GM12878 (cell line): ENCODE measurements around the gene THADA. TPM values are rescaled to one million over a fixed set of nuclear protein-coding genes. Genes with fewer than 3 reads are reported as not detected.

Experiments used
- ATAC-seq: fragments of 200-7000 bp; cut with Tn5 transposase; 3 replicates; pipeline ENCODE4 v1.9.1; 2020; ENCODE audit warnings: mild to moderate bottlenecking, moderate library complexity
- BruUV-seq: library from RNA; stranded (reverse); fragments of 400-500 nt; replicated peaks from 2 replicates; lab custom pipeline; 2021; lab: Mats Ljungman, UMichigan
- CTCF ChIA-PET: fragments of 300-600 bp; sonication (Branson Sonifier 250); formaldehyde crosslinking; extraction: SDS; loops from one replicate; lab custom pipeline; 2021; ENCODE audit warnings: inconsistent platforms; lab: Yijun Ruan, JAX
- POLR2A ChIA-PET: fragments of 350-600 bp; formaldehyde crosslinking; extraction: SDS; loops from one replicate; lab custom pipeline; 2021; ENCODE audit warnings: inconsistent platforms; lab: Charles Lee
- RAD21 ChIA-PET: fragments of 300-600 bp; sonication (Branson Sonifier 250); formaldehyde crosslinking; loops from one replicate; lab custom pipeline; 2023; ENCODE audit warnings: antibody characterized with exemption; ENCODE audit not compliant: unreplicated experiment; lab: Charles Lee
- SMC1A ChIA-PET: fragments of 300-600 bp; sonication (Branson Sonifier 250); formaldehyde crosslinking; loops from one replicate; lab custom pipeline; 2023; ENCODE audit not compliant: unreplicated experiment, uncharacterized antibody; lab: Charles Lee
- DNase-seq: peaks from one replicate; pipeline ENCODE4 v3.0.0-alpha.2; 2011; ENCODE audit warnings: low read depth, low spot score
- FAIRE-seq: peaks from 3 replicates; lab custom pipeline; 2011; peaks lifted over from hg19 to GRCh38; lab: Jason Lieb, UNC
- H2AFZ ChIP-seq: 2 replicates; pipeline ENCODE4 v1.6.0; 2011; ENCODE audit warnings: low read depth, low read length, control low read depth; ENCODE audit not compliant: control insufficient read depth
- H3K27ac ChIP-seq: 2 replicates; pipeline ENCODE4 v1.5.1; 2011; ENCODE audit warnings: control low read depth; ENCODE audit not compliant: control insufficient read depth, insufficient read depth
- H3K27me3 ChIP-seq, 2 experiments: replicated peaks in 1 of 2; 2 replicates each; pipeline versions ENCODE4 v1.6.0 to v1.6.1; 2011; ENCODE audit warnings: low read length in 1 of 2; ENCODE audit not compliant: control insufficient read depth in 2 of 2, insufficient read depth in 2 of 2
- H3K36me3 ChIP-seq, 2 experiments: 2 replicates each; pipeline ENCODE4 v1.5.1; 2011; ENCODE audit warnings: low read length in 1 of 2; ENCODE audit not compliant: control insufficient read depth in 2 of 2, insufficient read depth in 2 of 2
- H3K4me1 ChIP-seq: 2 replicates; pipeline ENCODE4 v1.6.1; 2011; ENCODE audit warnings: mild to moderate bottlenecking, low read length, moderate library complexity, mixed read lengths; ENCODE audit not compliant: control insufficient read depth, insufficient read depth
- H3K4me2 ChIP-seq: 2 replicates; pipeline ENCODE4 v1.6.0; 2011; ENCODE audit warnings: control low read depth; ENCODE audit not compliant: control insufficient read depth, insufficient read depth
- H3K4me3 ChIP-seq: fragments of 200-600 bp; sonication (generic); 2 replicates; pipeline ENCODE4 v1.5.1; 2016
- H3K79me2 ChIP-seq: 2 replicates; pipeline ENCODE4 v1.6.0; 2011; ENCODE audit warnings: low read length; ENCODE audit not compliant: control insufficient read depth, insufficient read depth
- H3K9ac ChIP-seq: 2 replicates; pipeline ENCODE4 v1.8.0; 2011; ENCODE audit warnings: low read length, control low read depth, mixed read lengths; ENCODE audit not compliant: control insufficient read depth, insufficient read depth
- H3K9me3 ChIP-seq: replicated peaks from 3 replicates; pipeline ENCODE4 v1.5.1; 2011; ENCODE audit warnings: mild to moderate bottlenecking, low read length; ENCODE audit not compliant: control insufficient read depth, insufficient read depth
- H4K20me1 ChIP-seq: 2 replicates; pipeline ENCODE4 v1.6.0; 2011; ENCODE audit not compliant: control insufficient read depth, insufficient read depth
- BCL11A ChIP-seq: IDR thresholded peaks from 2 replicates; pipeline ENCODE4 v1.6.1; 2011; ENCODE audit warnings: low read depth, low read length
- FOXK2 ChIP-seq: fragments of 450-650 bp; IDR thresholded peaks from 2 replicates; pipeline ENCODE4 v1.6.1; 2017; ENCODE audit warnings: mild to moderate bottlenecking, moderate library complexity
- GATAD2B ChIP-seq: fragments of 450-650 bp; conservative IDR thresholded peaks from 2 replicates; pipeline ENCODE4 v1.6.1; 2017; ENCODE audit warnings: low read depth, mild to moderate bottlenecking, moderate library complexity
- JUND ChIP-seq: IDR thresholded peaks from 2 replicates; pipeline ENCODE4 v1.6.1; 2012; ENCODE audit warnings: low read depth, mild to moderate bottlenecking, low read length, improper control_type of control experiment, moderate library complexity
- NFYA ChIP-seq: IDR thresholded peaks from 2 replicates; pipeline ENCODE4 v1.6.1; 2011; ENCODE audit warnings: low read depth, mild to moderate bottlenecking, low read length, improper control_type of control experiment, borderline replicate concordance
- PAX5 ChIP-seq: IDR thresholded peaks from 2 replicates; pipeline ENCODE4 v1.6.1; 2011; ENCODE audit warnings: low read depth, low read length, borderline replicate concordance
- POLR2AphosphoS5 ChIP-seq: IDR thresholded peaks from 2 replicates; pipeline ENCODE4 v1.6.1; 2011; ENCODE audit warnings: mild to moderate bottlenecking, low read length, inconsistent platforms
- ZNF207 ChIP-seq: fragments of 450-650 bp; IDR thresholded peaks from 2 replicates; pipeline ENCODE4 v1.6.1; 2014; ENCODE audit warnings: antibody characterized with exemption, mild to moderate bottlenecking, borderline replicate concordance
- WGBS: methylation state at CpG from one replicate; pipeline ENCODE4 v1.1.6; 2016; ENCODE audit warnings: low lambda C conversion rate; ENCODE audit not compliant: insufficient replicate concordance, insufficient coverage; ENCODE audit errors: missing lambda C conversion rate; 5-methylcytosine and 5-hydroxymethylcytosine counted together
- in situ Hi-C: fragments of 300-500 bp; cut with MboI; formaldehyde crosslinking; loops from 9 replicates; pipeline ENCODE4 v1.14.3; 2018; ENCODE audit warnings: mixed read lengths
- intact Hi-C: fragments of 100-400 bp; cut with micrococcal nuclease; formaldehyde crosslinking; loops from one replicate; pipeline ENCODE4 v1.14.2; 2022; ENCODE audit not compliant: unreplicated experiment
- polyA plus RNA-seq, 11 experiments: library from polyadenylated mRNA; depleted of rRNA in 4 of 11; unstranded in 6 of 11; stranded (reverse) in 5 of 11; fragments of >200 nt; fragmentation: Nextera tagmentation in 4 of 11; fragmentation: Illumina TruSeq in 1 of 11; extraction: Ambion mirVana in 4 of 11; extraction: Trizol in 1 of 11; gene quantifications; 1 replicate in 1 of 11; 2 replicates in 10 of 11; pipeline versions ENCODE4 v1.2.1 to v1.2.3, GENCODE V29; 2011 to 2016; ENCODE audit warnings: inconsistent platforms in 2 of 11, missing spikeins in 2 of 11, low read depth in 1 of 11
- total RNA-seq, 4 experiments: library from RNA; depleted of rRNA in 3 of 4; stranded (reverse); fragments of >200 nt in 3 of 4; fragmentation: Illumina TruSeq in 1 of 4; extraction: Trizol in 1 of 4; gene quantifications; 2 replicates each; pipeline versions ENCODE4 v1.2.1 to v1.2.3, GENCODE V29; 2013 to 2021
- TF ChIP-seq, protein P1 (sequence below): fragments of 450-650 bp; IDR thresholded peaks from 2 replicates; pipeline ENCODE4 v1.6.1; 2017; ENCODE audit warnings: mild to moderate bottlenecking, moderate library complexity
- TF ChIP-seq, protein P2 (sequence below): IDR thresholded peaks from 2 replicates; pipeline ENCODE4 v1.6.1; 2011; ENCODE audit warnings: borderline replicate concordance, low read depth, mild to moderate bottlenecking, moderate library complexity, mixed read lengths, low read length; ENCODE audit not compliant: insufficient read depth; ENCODE audit errors: extremely low read length

The THADA gene
- total and polyA plus RNA-seq, 10 of the 15 experiments (the other 5 are each of a cell fraction or from before 2014, with no cell fraction given), result 14.6 to 33.2 (median 23.2) TPM

DNA sequence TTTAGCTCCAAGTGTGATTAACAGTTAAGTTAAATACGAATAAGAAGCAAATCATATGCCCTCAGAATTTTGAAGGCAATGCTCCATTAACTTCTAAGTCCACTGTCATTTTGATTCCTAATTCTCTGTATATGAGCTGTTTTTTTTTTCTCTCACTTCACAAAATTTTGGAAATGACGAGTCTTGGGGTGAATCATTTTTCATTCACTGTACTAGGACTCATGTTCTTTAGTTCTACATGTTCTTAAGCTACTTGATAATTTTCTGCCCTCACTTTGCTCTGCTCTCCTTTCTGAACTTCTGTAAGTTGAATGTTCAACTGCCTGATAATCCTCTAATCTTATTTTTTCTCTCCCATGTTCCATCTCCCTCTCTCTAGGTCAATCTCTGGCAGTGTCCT is 141.0 kb downstream of the THADA start:
- no peak overlapping the region for H3K4me2 ChIP-seq
- no peak overlapping the region for H3K9ac ChIP-seq

DNA sequence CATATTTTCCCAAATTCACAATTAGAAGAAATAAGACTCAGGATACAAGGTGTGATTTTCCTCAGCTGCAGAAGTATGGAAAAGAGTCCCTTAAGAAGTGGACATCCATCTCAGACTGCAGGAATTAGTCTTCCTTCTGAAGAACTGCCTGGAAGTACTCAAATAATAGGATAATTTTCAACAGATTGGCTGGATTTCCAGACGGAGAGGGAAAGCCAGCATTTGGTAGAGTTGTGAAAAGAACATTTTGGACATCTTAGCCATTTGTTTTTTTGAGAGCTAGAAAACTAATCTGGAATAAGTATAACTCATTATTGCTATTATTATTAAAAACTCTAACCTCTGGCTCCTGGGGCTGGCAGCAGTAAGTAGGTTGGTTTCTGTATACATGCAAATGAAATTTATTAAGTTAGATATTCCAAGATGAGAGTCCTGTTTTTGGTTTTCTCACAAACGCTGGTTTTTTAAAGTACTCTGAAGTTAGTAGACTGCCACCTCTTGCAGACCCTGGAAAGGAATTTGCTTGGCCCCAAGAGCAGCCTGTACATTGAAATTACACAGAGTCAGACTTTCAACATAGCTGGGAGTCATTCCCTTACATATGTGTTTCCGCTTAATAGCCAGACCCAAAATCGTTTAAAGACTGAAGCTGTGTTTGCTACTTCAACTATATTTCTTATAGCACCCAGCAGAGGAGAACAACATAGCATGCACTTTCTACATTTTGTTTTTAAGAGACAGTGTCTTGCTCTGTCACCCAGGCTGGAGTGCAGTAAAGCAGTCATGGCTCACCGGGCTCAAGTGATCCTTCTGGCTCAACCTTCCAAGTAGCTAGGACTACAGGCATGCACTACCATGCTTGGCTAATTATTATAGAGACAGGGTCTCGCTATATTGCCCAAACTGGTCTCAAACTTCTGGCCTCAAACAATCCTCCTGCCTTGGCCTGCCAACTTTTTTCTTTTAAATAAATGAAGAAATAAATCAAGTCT is 142.4 kb downstream of the THADA start:
- no peak for FAIRE-seq
- H2AFZ ChIP-seq, result no peak overlapping the region
- SMC1A ChIA-PET, result interaction anchor here (1.0 to 5.3 kb wide), 10 partner anchors 10 to 456 kb away, joined by 3 to 40 read pairs (median 4); no protein-coding TSS in a partner anchor
- TF ChIP-seq, protein P1, sequence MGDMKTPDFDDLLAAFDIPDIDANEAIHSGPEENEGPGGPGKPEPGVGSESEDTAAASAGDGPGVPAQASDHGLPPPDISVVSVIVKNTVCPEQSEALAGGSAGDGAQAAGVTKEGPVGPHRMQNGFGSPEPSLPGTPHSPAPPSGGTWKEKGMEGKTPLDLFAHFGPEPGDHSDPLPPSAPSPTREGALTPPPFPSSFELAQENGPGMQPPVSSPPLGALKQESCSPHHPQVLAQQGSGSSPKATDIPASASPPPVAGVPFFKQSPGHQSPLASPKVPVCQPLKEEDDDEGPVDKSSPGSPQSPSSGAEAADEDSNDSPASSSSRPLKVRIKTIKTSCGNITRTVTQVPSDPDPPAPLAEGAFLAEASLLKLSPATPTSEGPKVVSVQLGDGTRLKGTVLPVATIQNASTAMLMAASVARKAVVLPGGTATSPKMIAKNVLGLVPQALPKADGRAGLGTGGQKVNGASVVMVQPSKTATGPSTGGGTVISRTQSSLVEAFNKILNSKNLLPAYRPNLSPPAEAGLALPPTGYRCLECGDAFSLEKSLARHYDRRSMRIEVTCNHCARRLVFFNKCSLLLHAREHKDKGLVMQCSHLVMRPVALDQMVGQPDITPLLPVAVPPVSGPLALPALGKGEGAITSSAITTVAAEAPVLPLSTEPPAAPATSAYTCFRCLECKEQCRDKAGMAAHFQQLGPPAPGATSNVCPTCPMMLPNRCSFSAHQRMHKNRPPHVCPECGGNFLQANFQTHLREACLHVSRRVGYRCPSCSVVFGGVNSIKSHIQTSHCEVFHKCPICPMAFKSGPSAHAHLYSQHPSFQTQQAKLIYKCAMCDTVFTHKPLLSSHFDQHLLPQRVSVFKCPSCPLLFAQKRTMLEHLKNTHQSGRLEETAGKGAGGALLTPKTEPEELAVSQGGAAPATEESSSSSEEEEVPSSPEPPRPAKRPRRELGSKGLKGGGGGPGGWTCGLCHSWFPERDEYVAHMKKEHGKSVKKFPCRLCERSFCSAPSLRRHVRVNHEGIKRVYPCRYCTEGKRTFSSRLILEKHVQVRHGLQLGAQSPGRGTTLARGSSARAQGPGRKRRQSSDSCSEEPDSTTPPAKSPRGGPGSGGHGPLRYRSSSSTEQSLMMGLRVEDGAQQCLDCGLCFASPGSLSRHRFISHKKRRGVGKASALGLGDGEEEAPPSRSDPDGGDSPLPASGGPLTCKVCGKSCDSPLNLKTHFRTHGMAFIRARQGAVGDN, result no peak
- TF ChIP-seq GATAD2B (no peak), BCL11A (no peak), NFYA (no peak), PAX5 (no peak)
- TF ChIP-seq, protein P2, sequence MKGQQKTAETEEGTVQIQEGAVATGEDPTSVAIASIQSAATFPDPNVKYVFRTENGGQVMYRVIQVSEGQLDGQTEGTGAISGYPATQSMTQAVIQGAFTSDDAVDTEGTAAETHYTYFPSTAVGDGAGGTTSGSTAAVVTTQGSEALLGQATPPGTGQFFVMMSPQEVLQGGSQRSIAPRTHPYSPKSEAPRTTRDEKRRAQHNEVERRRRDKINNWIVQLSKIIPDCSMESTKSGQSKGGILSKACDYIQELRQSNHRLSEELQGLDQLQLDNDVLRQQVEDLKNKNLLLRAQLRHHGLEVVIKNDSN, result no peak

More for the DNA sequence above, 141.0 kb downstream of the THADA start:
- Histone ChIP-seq H2AFZ (no peak overlapping the region), H3K4me1 (peaks cover 25% of the 10 kb centered on the region), H4K20me1 (no peaks in the 10 kb centered on the region), H3K27me3 (no peaks in the 10 kb centered on the region), H3K27ac (no peak overlapping the region), H3K79me2 (no peaks in the 10 kb centered on the region), H3K36me3 (no peaks in the 10 kb centered on the region), H3K9me3 (no peaks in the 10 kb centered on the region; the same call in 2 of the 3 replicates), H3K4me3 (no peak overlapping the region)
- in situ Hi-C loops (no loop called here), intact Hi-C loops (no loop called here)
- no TSS peak for BruUV-seq
- 53% methylated on average over 2 of the region's 2 CpGs for WGBS
- ChIA-PET POLR2A (interaction anchor here (0.6 to 3.0 kb wide), 4 partner anchors 9 to 51 kb away, joined by 3 to 8 read pairs (median 4); no protein-coding TSS in a partner anchor), RAD21 (interaction anchor here (1.1 to 4.1 kb wide), 8 partner anchors 13 to 226 kb away, joined by 3 to 27 read pairs (median 8); no protein-coding TSS in a partner anchor), CTCF (interaction anchor here (1.0 to 2.2 kb wide), 8 partner anchors 12 to 225 kb away, joined by 3 to 14 read pairs (median 8); no protein-coding TSS in a partner anchor), SMC1A (interaction anchor here (0.6 to 5.3 kb wide), 24 partner anchors 11 to 506 kb away, joined by 3 to 40 read pairs (median 3); no protein-coding TSS in a partner anchor)
- ATAC-seq (no peak), FAIRE-seq (no peak)
- TF ChIP-seq JUND, result no peak
- TF ChIP-seq ZNF207, result no peak
- no peak for TF ChIP-seq GATAD2B
- no peak for TF ChIP-seq POLR2AphosphoS5
- TF ChIP-seq FOXK2, result no peak
- TF ChIP-seq, all 136 proteins: peak for 0
- no peak for DNase-seq

More for the DNA sequence above, 142.4 kb downstream of the THADA start:
- Histone ChIP-seq H3K79me2 (no peaks in the 10 kb centered on the region), H3K4me3 (no peak overlapping the region), H3K27me3 (no peaks in the 10 kb centered on the region), H3K4me1 (peaks cover 13% of the 10 kb centered on the region), H3K9ac (no peak overlapping the region), H4K20me1 (no peaks in the 10 kb centered on the region), H3K36me3 (no peaks in the 10 kb centered on the region), H3K9me3 (no peaks in the 10 kb centered on the region; the same call in 2 of the 3 replicates), H3K4me2 (no peak overlapping the region), H3K27ac (no peak overlapping the region)
- RAD21 ChIA-PET, result interaction anchor here (2.3 to 4.1 kb wide), 2 partner anchors 28 to 29 kb away, joined by 15 to 27 read pairs; no protein-coding TSS in a partner anchor
- CTCF ChIA-PET, result interaction anchor here (0.9 to 4.9 kb wide), 4 partner anchors 13 to 224 kb away, joined by 3 to 16 read pairs (median 8); no protein-coding TSS in a partner anchor
- intact Hi-C loops, result no loop called here
- ATAC-seq, result no peak
- in situ Hi-C loops, result no loop called here
- BruUV-seq, result no TSS peak
- POLR2A ChIA-PET, result interaction anchor here (0.6 to 3.0 kb wide), 5 partner anchors 9 to 97 kb away, joined by 3 to 8 read pairs (median 5); no protein-coding TSS in a partner anchor
- DNase-seq, result no peak
- WGBS, result 90% methylated on average over 6 of the region's 6 CpGs
